ENCODE data around the gene USP10.

USP10 gene

GRCh38 chr16:84662471-84662870 is 37.3 kb upstream of the USP10 start:
- CTCF ChIA-PET, result interaction anchor here (1.0 to 23.7 kb wide), 7 partner anchors 10 to 308 kb away, joined by 3 to 665 read pairs (median 8); partner anchors contain the start of gene KLHL36
- DNase-seq (ENCODE audit: low read depth, low spot score), result no peak
- no peak for TF ChIP-seq CTCF (IDR thresholded peaks at IDR 0.05; ENCODE audit: insufficient read depth, low read length, missing control alignments)
- H3K4me3 ChIP-seq (ENCODE audit: low read depth, low read length), result no peak overlapping the region
- POLR2A ChIA-PET, result no interaction called here

GRCh38 chr16:84663433-84664101 is 36.2 kb upstream of the USP10 start:
- H3K4me3 ChIP-seq (ENCODE audit: low read depth, low read length), result no peak overlapping the region
- TF ChIP-seq CTCF (IDR thresholded peaks at IDR 0.05; ENCODE audit: insufficient read depth, low read length, missing control alignments), result no peak
- ChIA-PET POLR2A (no interaction called here), CTCF (interaction anchor here (0.6 to 23.7 kb wide), 9 partner anchors 8 to 307 kb away, joined by 3 to 665 read pairs (median 4); partner anchors contain the start of gene KLHL36)
- DNase-seq (ENCODE audit: low read depth, low spot score), result no peak

- CTCF ChIA-PET, result interaction anchor here (0.9 to 23.7 kb wide), 6 partner anchors 7 to 88 kb away, joined by 3 to 665 read pairs (median 16); no protein-coding TSS in a partner anchor
- no peak for TF ChIP-seq CTCF (IDR thresholded peaks at IDR 0.05; ENCODE audit: insufficient read depth, low read length, missing control alignments)
- DNase-seq (ENCODE audit: low read depth, low spot score), result no peak
- POLR2A ChIA-PET, result no interaction called here
- H3K4me3 ChIP-seq (ENCODE audit: low read depth, low read length), result no peak overlapping the region
These were observed 34.4 kb upstream of the USP10 start for GRCh38 chr16:84665359-84665758.

GRCh38 chr16:84665843-84666242 is 34.0 kb upstream of the USP10 start:
- CTCF ChIA-PET, result interaction anchor here (0.9 to 23.7 kb wide), 6 partner anchors 6 to 155 kb away, joined by 3 to 665 read pairs (median 16); no protein-coding TSS in a partner anchor
- no peak overlapping the region for H3K4me3 ChIP-seq (ENCODE audit: low read depth, low read length)
- POLR2A ChIA-PET, result no interaction called here
- no peak for DNase-seq (ENCODE audit: low read depth, low spot score)
- no peak for TF ChIP-seq CTCF (IDR thresholded peaks at IDR 0.05; ENCODE audit: insufficient read depth, low read length, missing control alignments)

- no peak for TF ChIP-seq CTCF (IDR thresholded peaks at IDR 0.05; ENCODE audit: insufficient read depth, low read length, missing control alignments)
- no peak for DNase-seq (ENCODE audit: low read depth, low spot score)
- H3K4me3 ChIP-seq (ENCODE audit: low read depth, low read length), result no peak overlapping the region
- POLR2A ChIA-PET, result no interaction called here
- CTCF ChIA-PET, result interaction anchor here (0.9 to 23.7 kb wide), 3 partner anchors 45 to 162 kb away, joined by 3 to 665 read pairs (median 6); no protein-coding TSS in a partner anchor
These were observed 32.0 kb upstream of the USP10 start for GRCh38 chr16:84667600-84668309.

GRCh38 chr16:84670063-84670462 is 29.7 kb upstream of the USP10 start:
- no peak for TF ChIP-seq CTCF (IDR thresholded peaks at IDR 0.05; ENCODE audit: insufficient read depth, low read length, missing control alignments)
- CTCF ChIA-PET, result interaction anchor here (0.7 to 23.7 kb wide), 8 partner anchors 9 to 192 kb away, joined by 3 to 665 read pairs (median 4); no protein-coding TSS in a partner anchor
- POLR2A ChIA-PET, result interaction anchor here (0.5 kb wide), 1 partner anchor 18 kb away, joined by 3 read pairs; no protein-coding TSS in a partner anchor
- DNase-seq (ENCODE audit: low read depth, low spot score), result no peak
- no peak overlapping the region for H3K4me3 ChIP-seq (ENCODE audit: low read depth, low read length)

All from AG04449 (cell line).